ENCODE results near the gene FRMD3. TPM values are rescaled to one million over a fixed set of nuclear protein-coding genes. Genes with fewer than 3 reads are reported as not detected.

Gene FRMD3
- total and polyA plus RNA-seq, 2 donors (not counting 3 experiments of a cell fraction or from before 2014, with no cell fraction given): 3.0 to 6.1 TPM

GRCh38 chr9:83419961-83420360 is 118.2 kb downstream of the FRMD3 start:
- DNase-seq (ENCODE audit: low read depth, low spot score): no peak
- Histone ChIP-seq H3K4me3 (replicated peaks in 1 of 3; ENCODE audit: insufficient read depth in 1 of 3, low read depth in 1 of 3, low read length in 3 of 3) (no peak overlapping the region), H4K20me1 (replicated peaks; ENCODE audit: control insufficient read depth, extremely low read depth, insufficient read depth, low read length) (no peaks in the 10 kb centered on the region), H3K27me3 (ENCODE audit: control insufficient read depth in 2 of 2, insufficient read depth in 2 of 2, low read length in 2 of 2) (no peaks in the 10 kb centered on the region), H3K79me2 (ENCODE audit: control insufficient read depth, insufficient read depth, low read length) (no peaks in the 10 kb centered on the region), H3K9ac (replicated peaks; ENCODE audit: extremely low read depth, insufficient read depth, low read length) (no peak overlapping the region), H3K4me1 (ENCODE audit: control insufficient read depth, extremely low read depth, insufficient read depth, low read length) (no peaks in the 10 kb centered on the region), H2AFZ (ENCODE audit: low read depth, low read length) (no peak overlapping the region), H3K36me3 (ENCODE audit: control insufficient read depth in 2 of 2, extremely low read depth in 1 of 2, insufficient read depth in 2 of 2, low read length in 2 of 2) (no peaks in the 10 kb centered on the region), H3K9me1 (replicated peaks; ENCODE audit: control insufficient read depth, extremely low read depth, insufficient read depth, low read length) (no peaks in the 10 kb centered on the region), H3K27ac (ENCODE audit: insufficient read depth, low read depth, low read length) (no peak overlapping the region), H3K9me3 (replicated peaks; ENCODE audit: control insufficient read depth, insufficient read depth, low read length) (no peaks in the 10 kb centered on the region), H3K4me2 (ENCODE audit: insufficient read depth, low read length) (no peak overlapping the region)
- BruUV-seq (replicated peaks): no TSS peak
- POLR2A ChIA-PET: no interaction called here
- intact Hi-C loops (cut with micrococcal nuclease): no loop called here
- TF ChIP-seq EZH2 (IDR thresholded peaks at IDR 0.05; ENCODE audit: borderline replicate concordance, low read depth, low read length, severe bottlenecking): no peak
- no peak for TF ChIP-seq JUN (IDR thresholded peaks at IDR 0.05; ENCODE audit: borderline replicate concordance, insufficient read depth, insufficient read length, low read depth)
- no peak for TF ChIP-seq POLR2A (IDR thresholded peaks at IDR 0.05; ENCODE audit: low read depth, low read length)
- TF ChIP-seq MYC (IDR thresholded peaks at IDR 0.05; ENCODE audit: low read depth, low read length): no peak
- TF ChIP-seq MAX (IDR thresholded peaks at IDR 0.05; ENCODE audit: insufficient read depth, insufficient read length): no peak
- TF ChIP-seq CTCF (IDR thresholded peaks at IDR 0.05; ENCODE audit: extremely low read depth in 1 of 2, insufficient read depth in 1 of 2, low read depth in 1 of 2, low read length in 2 of 2): no peak
- TF ChIP-seq GATA2 (IDR thresholded peaks at IDR 0.05; ENCODE audit: insufficient read depth, insufficient read length, low read depth, low read length): no peak
- TF ChIP-seq FOS (IDR thresholded peaks at IDR 0.05; ENCODE audit: borderline replicate concordance, insufficient read depth, low read length): no peak
- no peak for TF ChIP-seq POLR2AphosphoS5 (IDR thresholded peaks at IDR 0.05; ENCODE audit: insufficient read depth, low read depth, low read length)
- CTCF ChIA-PET: interaction anchor here (1.2 kb wide), 1 partner anchor 200 kb away, joined by 5 read pairs; no protein-coding TSS in a partner anchor
- dilution Hi-C loops (cut with MboI; ENCODE audit: extremely low pct_ligation_motif_present, low sequenced_read_pairs): no loop called here
- no peak for FAIRE-seq

Measured in endothelial cell of umbilical vein (primary cell).